GM19025 (cell line): ENCODE measurements around the gene TTC33.

ENCODE experiments used
- ATAC-seq: cut with Tn5 transposase; IDR thresholded peaks from one replicate; pipeline ENCODE4 v1.9.1; 2021; ENCODE audit warnings: mild to moderate bottlenecking, low read depth, moderate library complexity; ENCODE audit not compliant: unreplicated experiment

Gene TTC33

DNA sequence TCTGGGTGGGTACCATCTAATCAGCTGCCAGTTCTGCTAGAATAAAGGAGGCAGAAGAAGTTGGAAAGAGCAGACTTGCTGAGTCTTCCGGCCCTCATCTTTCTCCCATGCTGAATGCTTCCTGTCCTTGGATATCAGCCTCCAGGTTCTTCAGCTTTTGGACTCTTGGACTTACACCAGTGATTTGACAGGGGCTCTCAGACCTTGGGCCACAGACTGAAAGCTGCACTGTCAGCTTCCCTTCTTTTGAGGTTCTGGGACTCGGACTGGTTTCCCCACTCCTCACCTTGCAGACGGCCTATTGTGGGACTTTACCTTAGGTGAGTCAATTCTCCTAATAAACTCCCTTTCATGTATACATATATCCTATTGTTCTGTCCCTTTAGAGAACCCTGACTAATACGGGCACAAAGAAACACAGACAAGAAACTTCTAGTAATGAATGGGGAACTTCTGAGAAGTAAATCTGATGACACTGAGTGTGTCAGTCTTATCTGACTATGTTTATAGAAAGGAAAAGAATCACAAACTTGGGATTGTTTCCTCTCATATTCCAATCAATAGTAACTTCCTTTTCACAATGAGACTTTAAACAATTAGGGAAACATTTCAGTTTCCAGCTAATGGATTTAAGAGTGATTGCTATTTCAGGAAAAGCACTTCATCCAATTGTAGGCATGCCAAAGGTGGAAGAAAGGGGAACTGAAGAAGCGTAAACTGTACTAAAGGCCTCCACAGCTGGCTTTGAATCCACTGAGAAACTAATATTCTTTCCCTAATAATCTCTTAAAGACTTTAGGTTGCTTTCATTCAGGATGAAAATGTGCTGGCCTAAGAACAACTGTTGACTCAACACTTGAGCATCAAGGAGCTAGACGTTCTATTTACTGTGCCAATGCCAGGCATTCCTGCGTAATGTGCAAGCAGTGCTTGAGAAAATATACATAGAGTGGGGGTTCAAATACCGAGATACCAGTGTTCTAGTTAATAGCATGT is 204.0 kb downstream of the TTC33 start:
- ATAC-seq, result no peak

DNA sequence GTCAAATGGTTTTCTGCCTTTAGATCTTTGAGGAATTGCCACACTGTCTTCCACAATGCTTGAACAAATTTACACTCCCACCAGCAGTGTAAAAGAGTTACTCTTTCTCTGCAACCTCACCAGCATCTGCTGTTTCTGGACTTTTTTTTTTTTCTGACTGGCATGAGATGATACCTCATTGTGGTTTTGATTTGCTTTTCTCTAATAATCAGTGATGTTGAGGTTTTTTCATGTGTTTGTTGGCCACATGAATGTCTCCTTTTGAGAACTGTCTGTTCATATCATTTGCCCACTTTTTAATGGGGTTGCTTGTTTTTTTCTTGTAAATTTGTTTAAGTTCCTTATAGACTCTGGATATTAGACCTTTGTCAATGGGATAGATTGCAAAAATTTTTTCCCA is 205.3 kb downstream of the TTC33 start:
- no peak for ATAC-seq

DNA sequence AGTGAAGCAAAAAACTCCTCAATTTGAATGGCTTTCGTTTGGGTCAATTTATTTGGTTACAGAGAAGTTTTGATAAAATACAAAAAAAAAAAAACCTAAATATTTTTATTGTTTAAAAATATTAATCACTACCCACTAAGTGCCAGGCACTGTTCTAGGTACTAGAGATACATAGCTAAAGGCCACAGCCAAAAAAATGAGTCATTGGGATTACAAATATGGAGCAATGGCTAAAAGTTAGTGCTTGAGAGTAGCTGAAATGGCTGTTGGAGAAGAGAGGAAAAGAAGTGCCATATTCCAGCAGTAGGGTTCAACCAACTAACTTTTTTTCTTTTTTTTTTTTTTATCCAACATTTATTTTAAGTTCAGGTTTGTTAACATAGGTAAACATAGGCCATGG is 206.1 kb downstream of the TTC33 start:
- ATAC-seq, result no peak

DNA sequence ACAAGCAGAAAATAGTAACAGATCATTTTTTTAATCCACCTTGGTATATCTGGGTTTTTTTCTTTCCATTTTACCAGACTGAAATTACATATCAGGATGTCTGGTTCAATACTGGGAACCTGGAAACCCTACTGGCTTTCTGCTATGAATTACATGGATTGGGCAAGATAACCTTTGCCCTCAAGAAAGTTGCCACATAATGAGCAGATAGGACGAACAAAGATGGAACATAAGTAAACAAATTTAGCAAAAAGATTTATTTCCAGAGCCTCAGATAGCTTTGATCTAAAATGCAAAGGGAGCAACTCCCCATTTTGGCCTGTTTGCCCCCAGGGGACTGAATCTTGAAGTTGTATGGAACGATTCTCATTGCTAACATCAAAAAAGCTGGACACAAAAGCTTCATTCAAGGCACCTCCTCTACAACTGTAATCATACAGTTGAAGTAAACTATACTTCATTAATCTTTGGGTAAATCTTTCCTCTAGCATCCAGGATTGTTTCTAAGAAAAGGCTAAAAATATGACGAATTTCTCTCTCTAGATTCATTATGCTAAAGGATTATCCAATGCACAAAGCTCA is 207.7 kb downstream of the TTC33 start:
- ATAC-seq, result no peak

DNA sequence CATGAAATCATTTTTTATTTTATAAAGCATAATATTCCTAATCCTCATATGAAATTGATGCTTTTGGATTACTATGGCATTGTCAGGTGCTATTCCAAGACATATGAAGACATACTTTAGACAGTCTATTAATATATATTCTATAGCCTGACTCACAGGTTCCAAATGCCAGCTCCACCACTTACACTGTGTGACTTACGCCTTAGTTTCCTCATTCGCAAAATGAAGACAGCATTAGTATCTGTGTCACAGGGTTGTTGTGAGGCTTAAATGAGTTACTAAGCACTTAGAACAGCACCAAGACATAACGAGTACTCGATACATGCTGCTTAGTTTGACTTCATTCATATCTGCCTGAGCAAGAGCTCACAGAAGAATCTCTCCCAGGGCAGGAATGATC is 208.2 kb downstream of the TTC33 start:
- ATAC-seq, result no peak

DNA sequence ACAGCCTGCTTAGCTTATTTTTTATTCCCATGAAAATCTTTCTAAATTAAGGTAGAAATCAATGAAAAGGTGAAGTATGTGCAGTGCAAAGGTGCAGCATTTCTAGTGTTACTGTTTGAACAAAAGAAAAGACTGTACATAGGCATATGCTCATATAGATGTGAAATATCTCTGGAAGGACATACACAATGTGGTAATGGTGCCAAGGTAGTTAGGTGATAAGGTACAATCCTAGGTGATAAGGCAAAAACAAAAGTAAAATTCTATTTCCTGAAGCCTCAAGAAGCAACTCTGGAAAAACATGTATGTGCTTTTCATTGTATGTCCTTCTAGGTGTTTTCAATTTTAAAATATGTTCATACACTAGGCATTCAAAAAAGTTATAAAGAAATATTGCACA is 215.5 kb downstream of the TTC33 start:
- ATAC-seq, result no peak

DNA sequence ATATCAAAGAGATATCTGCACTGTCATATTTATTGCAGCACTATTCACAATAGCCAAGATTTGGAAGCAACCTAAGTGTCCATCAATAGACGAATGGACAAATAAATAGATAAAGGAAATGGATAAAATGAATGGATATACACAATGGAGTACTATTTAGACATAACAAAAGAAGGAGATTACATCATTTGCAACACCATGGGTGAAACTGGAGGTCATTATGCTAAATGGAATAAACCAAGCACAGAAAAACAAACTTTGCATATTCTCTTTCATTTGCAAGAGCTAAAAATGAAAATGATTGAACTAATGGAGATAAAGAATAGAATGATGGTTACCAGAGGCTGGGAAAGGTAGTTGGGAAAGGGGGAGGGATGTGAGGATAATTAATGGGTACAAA is 231.1 kb downstream of the TTC33 start:
- ATAC-seq, result no peak

DNA sequence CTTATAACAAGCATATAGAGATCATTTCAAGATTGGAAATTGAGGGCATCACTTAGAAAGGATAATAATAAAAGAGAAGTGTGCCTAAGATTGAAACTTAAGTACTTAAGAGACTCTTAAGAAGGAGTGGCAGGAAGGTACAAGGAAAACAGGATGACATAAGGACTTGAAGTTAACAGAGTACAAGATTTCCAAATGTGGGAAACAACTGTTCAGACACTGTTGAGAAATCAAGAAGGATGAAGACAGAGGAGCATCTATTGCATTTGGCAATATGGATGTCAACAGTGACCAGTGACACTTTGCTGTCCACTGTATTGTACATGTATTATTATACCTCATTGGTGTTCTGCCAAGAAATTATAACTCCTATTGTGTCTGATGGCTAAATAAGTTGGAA is 233.8 kb downstream of the TTC33 start:
- ATAC-seq, result no peak

DNA sequence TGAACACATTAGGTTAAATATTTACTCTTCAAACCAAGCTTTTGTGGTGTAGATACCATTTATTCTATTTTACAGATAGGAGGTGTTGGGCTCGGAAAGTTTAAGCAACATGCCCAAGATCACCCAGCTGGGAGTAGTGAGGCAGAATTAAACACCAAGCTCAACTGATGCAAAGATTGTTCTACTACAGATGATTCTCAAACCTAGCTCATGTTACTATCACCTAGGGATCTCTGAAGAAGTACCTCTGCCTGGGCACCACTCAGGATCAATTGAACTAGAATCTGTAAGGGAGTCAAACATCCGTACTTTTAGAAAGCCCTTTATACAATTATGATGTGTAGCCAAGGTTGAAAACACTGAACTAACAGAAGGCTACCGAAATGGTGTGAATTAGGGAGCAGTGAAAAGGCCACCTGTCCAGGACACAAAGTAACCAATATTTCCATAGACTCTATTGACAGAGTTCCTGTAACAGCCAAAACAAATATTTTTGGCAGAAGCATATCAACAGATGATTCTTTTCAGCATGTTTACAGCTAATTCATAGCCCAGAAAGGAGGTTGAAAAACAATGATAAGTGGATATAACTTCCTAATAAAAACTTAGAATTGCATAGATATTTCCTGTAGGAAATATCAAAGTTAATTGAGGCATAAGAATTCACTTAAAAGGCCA is 234.5 kb downstream of the TTC33 start:
- no peak for ATAC-seq

DNA sequence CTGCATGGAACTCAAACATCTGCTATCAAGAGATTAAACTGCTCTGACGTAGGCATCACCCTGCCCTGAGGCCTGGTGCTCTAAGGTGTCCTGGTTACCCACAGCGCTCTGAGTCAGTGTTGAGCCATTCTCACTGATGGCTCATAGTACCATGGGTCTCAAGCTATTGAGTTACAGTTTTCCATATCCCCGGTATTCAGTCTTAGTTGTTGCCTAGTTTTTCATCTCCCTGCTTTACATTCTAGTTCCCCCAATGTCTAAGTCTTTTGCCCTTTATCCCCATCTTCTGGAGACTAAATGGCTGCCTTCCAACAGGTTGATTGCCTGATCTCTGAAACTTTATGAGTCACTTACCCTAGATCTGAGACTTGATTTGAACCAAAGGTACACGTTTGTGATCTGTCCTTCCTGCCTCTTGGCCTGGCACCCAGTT is 237.3 kb downstream of the TTC33 start:
- ATAC-seq, result no peak

DNA sequence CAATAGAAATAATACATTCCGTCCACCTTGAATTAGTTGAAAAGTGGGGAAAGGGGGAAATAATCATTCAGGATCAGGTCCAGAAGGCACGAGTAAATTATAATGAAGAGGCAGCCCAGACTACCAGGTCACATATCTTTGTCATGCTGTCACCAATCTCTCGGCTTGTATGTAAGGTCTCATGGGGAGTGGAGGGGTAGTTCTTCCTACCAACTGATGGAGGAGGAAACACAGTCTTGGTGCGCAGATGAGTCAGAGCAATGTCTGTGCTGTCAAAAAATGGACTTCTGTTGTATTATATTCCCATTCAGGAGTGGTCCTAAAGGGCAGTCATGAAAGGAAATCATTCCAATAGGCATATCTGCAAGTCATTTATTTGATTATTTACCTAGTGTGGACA is 240.3 kb downstream of the TTC33 start:
- no peak for ATAC-seq

DNA sequence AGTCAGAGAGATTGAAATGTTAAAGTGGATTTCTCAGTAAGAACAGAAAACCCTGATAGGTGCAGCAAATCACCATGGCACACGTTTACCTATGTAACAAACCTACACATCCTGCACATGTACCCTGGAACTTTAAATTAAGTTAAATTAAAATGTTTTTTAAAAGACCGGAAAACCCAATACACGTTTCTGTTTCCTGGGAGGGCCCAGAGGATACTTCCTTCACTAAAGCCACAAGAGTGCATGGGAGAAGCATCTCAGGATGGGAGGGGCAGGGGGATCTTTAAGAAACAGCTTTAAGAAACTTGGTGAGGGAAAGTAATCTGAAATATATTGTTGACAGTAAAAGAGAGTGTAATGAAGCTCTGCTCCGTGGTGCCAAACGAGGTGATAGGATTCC is 240.8 kb downstream of the TTC33 start:
- ATAC-seq, result no peak

DNA sequence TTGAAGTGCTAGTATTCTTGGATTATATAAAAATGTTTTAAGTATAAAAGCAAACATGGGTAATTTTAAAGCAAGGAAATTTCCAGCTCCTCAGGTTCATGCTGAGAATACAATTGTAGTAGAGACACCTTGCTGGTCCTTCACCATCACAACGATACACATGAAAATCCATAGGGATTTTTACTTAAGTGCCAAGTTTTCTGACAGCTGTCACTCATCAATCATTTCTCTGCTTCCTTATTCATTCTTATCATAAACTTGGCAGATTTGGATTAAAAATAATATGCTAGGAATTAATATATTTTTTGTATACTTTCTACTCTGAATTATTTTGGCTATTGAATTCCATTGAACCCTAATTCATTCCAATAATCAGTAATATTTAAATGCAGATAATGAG is 244.0 kb downstream of the TTC33 start:
- ATAC-seq, result no peak

DNA sequence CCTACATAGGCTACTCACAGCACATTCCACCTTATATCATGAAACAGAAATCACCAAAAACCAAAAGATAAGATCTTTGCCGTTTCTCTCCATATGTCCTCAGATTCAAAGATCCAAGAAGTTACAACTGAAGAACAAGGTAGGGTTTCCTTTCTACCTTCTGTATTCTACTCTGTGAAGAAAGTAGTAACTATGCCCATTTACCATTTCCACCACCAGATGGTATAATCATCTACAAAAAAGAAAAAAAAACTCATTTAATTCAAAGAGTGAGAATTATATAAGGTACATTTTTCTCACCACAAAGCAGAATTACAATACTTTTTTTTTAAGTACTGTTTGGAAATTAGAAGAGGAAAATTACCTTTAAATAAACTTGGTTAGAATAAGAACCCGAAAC is 248.7 kb downstream of the TTC33 start:
- no peak for ATAC-seq

DNA sequence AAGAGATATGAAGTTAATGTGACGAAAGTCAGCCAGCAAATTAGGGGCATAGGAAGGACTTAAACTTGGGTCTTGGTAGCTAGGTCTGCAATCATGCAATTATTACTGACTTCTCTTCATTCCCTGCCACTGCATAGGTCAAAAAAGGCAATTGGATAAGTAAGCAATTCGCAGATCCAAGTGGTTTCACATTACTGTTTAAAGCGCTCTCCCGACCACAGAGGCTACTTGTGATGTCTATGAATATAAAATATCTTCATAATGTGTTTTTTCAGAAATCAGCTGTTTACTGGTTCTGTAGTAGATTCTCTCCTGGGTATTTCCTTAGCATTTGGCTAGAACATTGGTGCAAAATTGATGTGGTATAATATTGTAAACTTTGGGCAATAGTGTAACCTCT is 250.7 kb downstream of the TTC33 start:
- no peak for ATAC-seq

DNA sequence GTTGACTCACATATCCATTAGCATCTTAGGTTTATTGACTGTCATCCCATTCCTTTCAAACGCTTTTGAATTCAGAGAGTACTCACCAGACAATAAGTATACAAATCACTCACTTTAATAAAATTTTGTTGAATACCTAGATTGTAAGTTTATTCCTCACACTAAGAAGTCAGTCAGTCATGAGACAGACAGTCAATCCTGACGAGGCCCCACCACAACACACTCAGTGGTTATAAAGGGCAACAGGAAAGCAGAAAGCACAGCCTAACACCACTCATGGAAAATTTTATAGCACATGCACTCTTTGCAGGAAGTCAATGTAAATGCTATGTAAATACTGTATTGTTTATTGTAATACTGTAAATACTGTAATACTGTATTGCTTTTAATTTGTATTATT is 252.3 kb downstream of the TTC33 start:
- no peak for ATAC-seq

DNA sequence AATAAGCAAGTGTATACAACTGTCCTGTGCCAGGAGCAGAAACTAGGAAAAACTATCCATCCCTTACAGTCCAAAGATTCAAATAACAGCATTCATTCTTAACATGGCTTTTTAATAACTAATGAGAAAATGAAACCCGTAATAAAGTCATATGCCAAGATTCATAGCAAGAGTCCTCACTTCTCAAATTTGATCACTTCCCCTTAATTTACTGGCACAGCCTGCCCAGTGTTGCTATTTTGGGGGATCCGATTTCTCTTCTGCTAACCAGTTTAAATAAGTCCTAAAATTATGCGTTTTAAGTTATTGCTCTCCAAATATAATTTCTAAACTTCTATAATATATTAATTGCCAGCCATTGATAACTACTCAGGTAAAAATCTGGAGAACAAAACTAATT is 253.0 kb downstream of the TTC33 start:
- no peak for ATAC-seq

DNA sequence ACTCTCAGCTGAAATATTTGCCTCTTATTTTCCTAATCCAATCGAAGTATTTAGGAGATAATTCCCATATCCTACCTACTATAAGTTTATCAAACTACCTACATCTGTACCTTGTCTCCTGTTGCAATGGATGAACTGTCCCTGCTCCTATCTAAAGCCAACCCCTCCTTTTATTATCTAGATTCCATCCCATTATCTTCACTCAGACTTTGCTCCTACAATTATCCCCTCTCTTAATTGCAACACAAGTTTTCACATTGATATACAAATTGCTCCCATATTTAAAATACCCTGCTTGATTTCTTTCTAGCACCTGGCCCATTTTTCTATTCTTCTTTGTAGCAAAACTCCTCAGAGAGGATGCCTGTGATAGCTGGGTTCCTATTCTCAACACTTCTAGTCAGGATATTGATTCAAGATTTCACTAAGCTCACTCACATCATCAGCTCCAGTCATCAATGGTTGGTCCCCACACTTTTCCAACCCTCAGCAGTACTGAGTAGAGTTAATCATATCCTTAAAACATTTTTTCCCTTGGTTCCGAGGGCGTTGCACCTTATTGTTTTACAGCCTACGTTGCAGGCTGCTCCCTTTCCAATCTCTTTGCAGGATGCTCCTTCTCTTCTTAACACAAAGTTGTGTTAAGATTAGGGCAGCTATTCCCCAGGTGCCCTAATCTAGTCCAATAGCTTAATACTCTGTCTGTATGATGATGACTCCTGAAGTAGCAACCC is 253.9 kb downstream of the TTC33 start:
- no peak for ATAC-seq

DNA sequence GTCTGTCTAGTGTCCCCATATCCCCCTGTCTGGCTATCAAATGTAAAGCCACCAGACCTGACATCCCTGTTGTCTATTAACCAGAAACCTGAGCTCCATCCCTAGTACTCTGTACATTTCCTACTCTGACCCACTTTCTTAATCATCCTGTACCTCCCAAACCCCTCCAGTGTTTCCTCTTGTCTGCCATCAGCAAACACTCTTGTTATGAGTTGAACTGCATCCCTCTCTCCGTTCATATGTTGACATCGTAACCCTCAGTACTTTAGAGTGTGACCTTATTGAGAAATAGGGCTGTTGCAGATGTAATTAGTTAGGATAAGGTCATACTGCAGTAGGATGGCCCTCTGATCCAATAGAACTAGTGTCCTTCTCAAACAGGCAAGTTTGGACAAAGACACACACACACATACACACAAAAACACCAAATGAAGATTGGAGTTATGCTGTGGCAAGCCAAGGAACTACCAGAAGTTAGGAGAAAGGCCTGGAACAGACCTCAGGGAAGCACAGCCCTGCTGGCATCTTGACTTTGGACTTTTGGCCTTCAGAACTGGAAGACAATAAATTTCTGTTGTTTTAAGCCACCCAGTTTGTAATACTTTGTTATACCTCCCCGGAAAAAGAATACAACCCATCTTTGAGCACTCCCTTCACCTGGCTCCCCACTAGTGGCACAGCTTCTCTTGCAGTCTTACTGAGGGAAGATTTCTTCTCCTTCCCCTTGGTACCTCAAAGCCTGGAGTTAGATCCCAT is 256.1 kb downstream of the TTC33 start:
- no peak for ATAC-seq

DNA sequence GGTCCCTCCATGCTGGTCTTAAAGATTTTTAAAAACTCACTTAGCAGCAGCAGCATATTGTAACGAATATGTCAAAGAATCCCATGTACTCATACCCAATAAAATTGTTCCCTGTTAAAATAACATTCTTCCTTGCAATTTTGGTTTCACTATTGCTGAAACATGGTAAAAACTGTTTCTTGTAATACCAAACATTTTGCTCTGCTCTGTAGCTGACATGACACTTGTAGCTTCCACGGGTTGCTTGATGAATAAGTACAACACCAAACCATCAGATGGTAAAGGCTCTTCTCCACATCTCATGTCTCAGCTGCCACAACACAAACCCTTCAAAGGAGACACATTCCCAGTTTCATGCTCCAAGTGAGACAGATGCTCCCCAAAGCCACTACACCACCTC is 256.8 kb downstream of the TTC33 start:
- no peak for ATAC-seq
